IPS-20b (cell line): ENCODE data around the gene SEC23IP.
"Not testable (repeated sequence)": the region's sequence is repeated elsewhere in the genome, so short reads cannot be mapped to it uniquely, and the experiment has no call there.

Experiments used
- H3K27ac ChIP-seq: one replicate; pipeline ENCODE4 v1.5.1; 2013; ENCODE audit warnings: low read length
- H3K27me3 ChIP-seq: 2 replicates; pipeline ENCODE4 v1.6.1; 2013; ENCODE audit warnings: mild to moderate bottlenecking, low read length, inconsistent platforms; ENCODE audit not compliant: insufficient read depth
- H3K36me3 ChIP-seq: 2 replicates; pipeline ENCODE4 v1.6.1; 2013; ENCODE audit warnings: low read depth, mild to moderate bottlenecking, inconsistent platforms, low read length, moderate library complexity; ENCODE audit not compliant: insufficient read depth
- H3K4me1 ChIP-seq: 2 replicates; pipeline ENCODE4 v1.6.1; 2013; ENCODE audit warnings: mild to moderate bottlenecking, control low read depth, inconsistent platforms, low read length, moderate library complexity; ENCODE audit not compliant: insufficient read depth
- H3K4me3 ChIP-seq: 2 replicates; pipeline ENCODE4 v1.5.1; 2013; ENCODE audit warnings: mild to moderate bottlenecking, low read length, inconsistent platforms
- H3K9ac ChIP-seq: 2 replicates; pipeline ENCODE4 v1.6.1; 2013; ENCODE audit warnings: low read depth, mild to moderate bottlenecking, inconsistent platforms, low read length, moderate library complexity
- H3K9me3 ChIP-seq: 2 replicates; pipeline ENCODE4 v1.6.1; 2013; ENCODE audit warnings: mild to moderate bottlenecking, low read depth, low read length, inconsistent platforms; ENCODE audit not compliant: insufficient read depth

The SEC23IP gene

GRCh38 chr10:119889201-119889600 lies 3.3 kb upstream of the SEC23IP start:
- not testable (repeated sequence) for H3K27me3 ChIP-seq, H3K9ac ChIP-seq, H3K36me3 ChIP-seq, H3K4me3 ChIP-seq, H3K27ac ChIP-seq, H3K4me1 ChIP-seq, H3K9me3 ChIP-seq

GRCh38 chr10:119890307-119890706 lies 2.2 kb upstream of the SEC23IP start:
- H3K4me3 ChIP-seq, H3K4me1 ChIP-seq, H3K27me3 ChIP-seq: not testable (repeated sequence)

GRCh38 chr10:119891849-119892187 lies 712 bp upstream of the SEC23IP start:
- not testable (repeated sequence) for H3K27me3 ChIP-seq, H3K4me1 ChIP-seq, H3K9me3 ChIP-seq
- H3K27ac ChIP-seq: peak overlapping the region; percentile 79
- peaks cover 17% of the 10 kb centered on the region for H3K36me3 ChIP-seq
- peak overlapping the region; percentile 99 for H3K4me3 ChIP-seq
- H3K9ac ChIP-seq: peak overlapping the region; percentile 92; the same call in 1 of the 2 replicates

More at GRCh38 chr10:119890307-119890706, 2.2 kb upstream of the SEC23IP start:
- not testable (repeated sequence) for H3K9me3 ChIP-seq, H3K9ac ChIP-seq, H3K27ac ChIP-seq
- H3K36me3 ChIP-seq: peaks cover 13% of the 10 kb centered on the region

GRCh38 chr10:119893074-119893473 lies 544 bp downstream of the SEC23IP start:
- peak overlapping the region; percentile 92; the same call in 1 of the 2 replicates for H3K9ac ChIP-seq
- no peaks in the 10 kb centered on the region for H3K27me3 ChIP-seq
- peak overlapping the region; percentile 99 for H3K4me3 ChIP-seq
- peaks cover 18% of the 10 kb centered on the region for H3K36me3 ChIP-seq
- H3K27ac ChIP-seq: peak overlapping the region; percentile 31
- no peaks in the 10 kb centered on the region for H3K9me3 ChIP-seq
- H3K4me1 ChIP-seq: no peaks in the 10 kb centered on the region

GRCh38 chr10:119893845-119894427 lies 1.4 kb downstream of the SEC23IP start:
- peak overlapping the region; percentile 99 for H3K4me3 ChIP-seq
- H3K27ac ChIP-seq: no peak overlapping the region
- peaks cover 26% of the 10 kb centered on the region for H3K36me3 ChIP-seq
- H3K9me3 ChIP-seq: no peaks in the 10 kb centered on the region
- no peaks in the 10 kb centered on the region for H3K4me1 ChIP-seq
- H3K27me3 ChIP-seq: no peaks in the 10 kb centered on the region
- H3K9ac ChIP-seq: peak overlapping the region; percentile 34; the same call in 1 of the 2 replicates

GRCh38 chr10:119896061-119896655 lies 3.6 kb downstream of the SEC23IP start:
- Histone ChIP-seq H3K4me3 (no peak overlapping the region), H3K4me1 (no peaks in the 10 kb centered on the region), H3K9ac (no peak overlapping the region), H3K9me3 (no peaks in the 10 kb centered on the region), H3K36me3 (peaks cover 37% of the 10 kb centered on the region), H3K27me3 (no peaks in the 10 kb centered on the region), H3K27ac (no peak overlapping the region)

- peaks cover 38% of the 10 kb centered on the region for H3K36me3 ChIP-seq
- no peak overlapping the region for H3K4me3 ChIP-seq
- H3K27me3 ChIP-seq: no peaks in the 10 kb centered on the region
- H3K9me3 ChIP-seq: no peaks in the 10 kb centered on the region
- no peak overlapping the region for H3K27ac ChIP-seq
- H3K4me1 ChIP-seq: no peaks in the 10 kb centered on the region
- H3K9ac ChIP-seq: no peak overlapping the region
Measured at GRCh38 chr10:119896937-119897770, 4.6 kb downstream of the SEC23IP start.

- no peaks in the 10 kb centered on the region for H3K4me1 ChIP-seq
- H3K27me3 ChIP-seq: no peaks in the 10 kb centered on the region
- H3K27ac ChIP-seq: no peak overlapping the region
- peaks cover 52% of the 10 kb centered on the region for H3K36me3 ChIP-seq
- H3K9me3 ChIP-seq: no peaks in the 10 kb centered on the region
- H3K9ac ChIP-seq: no peak overlapping the region
- H3K4me3 ChIP-seq: no peak overlapping the region
Measured at GRCh38 chr10:119898577-119898976, 6.0 kb downstream of the SEC23IP start.

- no peaks in the 10 kb centered on the region for H3K9me3 ChIP-seq
- H3K36me3 ChIP-seq: peaks cover 79% of the 10 kb centered on the region
- no peak overlapping the region for H3K9ac ChIP-seq
- H3K27ac ChIP-seq: no peak overlapping the region
- H3K27me3 ChIP-seq: no peaks in the 10 kb centered on the region
- no peak overlapping the region for H3K4me3 ChIP-seq
- no peaks in the 10 kb centered on the region for H3K4me1 ChIP-seq
Measured at GRCh38 chr10:119903946-119904666, 11.6 kb downstream of the SEC23IP start.

- H3K27me3 ChIP-seq, H3K4me3 ChIP-seq, H3K4me1 ChIP-seq, H3K9ac ChIP-seq, H3K9me3 ChIP-seq, H3K27ac ChIP-seq: not testable (repeated sequence)
- H3K36me3 ChIP-seq: peaks cover 96% of the 10 kb centered on the region
Measured at GRCh38 chr10:119907695-119908094, 15.2 kb downstream of the SEC23IP start.

- Histone ChIP-seq H3K4me1 (no peaks in the 10 kb centered on the region), H3K36me3 (peaks cover 96% of the 10 kb centered on the region), H3K27ac (no peak overlapping the region), H3K9ac (no peak overlapping the region), H3K27me3 (no peaks in the 10 kb centered on the region), H3K9me3 (no peaks in the 10 kb centered on the region), H3K4me3 (no peak overlapping the region)
Measured at GRCh38 chr10:119908166-119908565, 15.6 kb downstream of the SEC23IP start.
